ENCODE data around the gene ACAA1. TPM values are rescaled to one million over a fixed set of nuclear protein-coding genes. Genes with fewer than 3 reads are reported as not detected.

Gene ACAA1
- polyA plus RNA-seq, 1 of the 3 experiments (the other 2 are of a cell fraction): 86.4 TPM

- H3F3A ChIP-seq (replicated peaks; ENCODE audit: insufficient read depth): peaks cover 6% of the 10 kb centered on the region
- POLR2A ChIA-PET: no interaction called here
- no peaks in the 10 kb centered on the region for H4K20me1 ChIP-seq (ENCODE audit: insufficient read depth)
- H3K9ac ChIP-seq: no peak overlapping the region
- no peak for DNase-seq
- H3K27me3 ChIP-seq (ENCODE audit: insufficient read depth): no peaks in the 10 kb centered on the region
- CTCF ChIA-PET: interaction anchor here (1.0 to 1.3 kb wide), 2 partner anchors 19 to 321 kb away, joined by 3 to 5 read pairs; no protein-coding TSS in a partner anchor
- WGBS (ENCODE audit: low lambda C conversion rate): 81% methylated on average over 5 of the region's 5 CpGs
- no peaks in the 10 kb centered on the region for H3K9me2 ChIP-seq
- H3K4me1 ChIP-seq (ENCODE audit: control insufficient read depth in 1 of 2, insufficient read depth in 2 of 2, low read depth in 1 of 2, low read length in 1 of 2): no peaks in the 10 kb centered on the region; a peak in 1 of 4 replicates
- H3K79me2 ChIP-seq (ENCODE audit: insufficient read depth): no peaks in the 10 kb centered on the region; the same call in 1 of the 2 replicates
- no peak overlapping the region for H3K4me2 ChIP-seq
- H3K9me3 ChIP-seq: no peaks in the 10 kb centered on the region
- no peak overlapping the region for H3K27ac ChIP-seq (ENCODE audit: low read depth in 2 of 2, low read length in 1 of 2)
- no peak overlapping the region for H2AFZ ChIP-seq (ENCODE audit: low read depth)
- H3K4me3 ChIP-seq (ENCODE audit: low read depth in 2 of 2, low read length in 1 of 2): no peak overlapping the region
- H3K36me3 ChIP-seq (replicated peaks in 1 of 2; ENCODE audit: control insufficient read depth in 1 of 2, insufficient read depth in 2 of 2, low read length in 1 of 2): no peaks in the 10 kb centered on the region
- TF ChIP-seq SIN3A (IDR thresholded peaks at IDR 0.05; ENCODE audit: borderline replicate concordance, low read depth, low read length): no peak
Measured at GRCh38 chr3:38158472-38158871, 21.5 kb upstream of the ACAA1 start.

DNA sequence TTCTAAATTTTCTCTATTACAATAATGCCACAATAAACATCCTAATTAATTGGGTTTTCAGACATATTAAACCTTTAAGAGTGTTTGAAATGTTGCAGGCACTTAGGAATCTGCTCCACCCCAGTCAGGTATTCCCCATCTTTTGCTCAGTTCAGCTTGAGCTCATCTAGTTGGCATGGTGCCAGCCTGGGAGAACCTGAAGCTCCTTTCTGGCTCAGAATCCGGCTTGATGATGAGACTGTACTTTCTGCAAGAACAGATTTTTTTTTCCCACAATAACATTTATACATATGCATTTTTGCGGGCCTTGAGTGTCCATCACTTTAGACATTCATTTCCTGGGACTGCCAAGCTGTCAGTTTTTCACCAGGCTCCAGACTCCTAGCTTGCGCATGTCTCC is 20.7 kb upstream of the ACAA1 start:
- DNase-seq: no peak
- POLR2A ChIA-PET: no interaction called here

GRCh38 chr3:38157117-38157516 is 20.2 kb upstream of the ACAA1 start:
- no peaks in the 10 kb centered on the region for H3K9me2 ChIP-seq
- no peaks in the 10 kb centered on the region; a peak in 1 of 4 replicates for H3K4me1 ChIP-seq (ENCODE audit: control insufficient read depth in 1 of 2, insufficient read depth in 2 of 2, low read depth in 1 of 2, low read length in 1 of 2)
- H3K9ac ChIP-seq: no peak overlapping the region
- H3K9me3 ChIP-seq: no peaks in the 10 kb centered on the region
- no peaks in the 10 kb centered on the region for H3K27me3 ChIP-seq (ENCODE audit: insufficient read depth)
- no peaks in the 10 kb centered on the region for H3K36me3 ChIP-seq (replicated peaks in 1 of 2; ENCODE audit: control insufficient read depth in 1 of 2, insufficient read depth in 2 of 2, low read length in 1 of 2)
- H3K79me2 ChIP-seq (ENCODE audit: insufficient read depth): no peaks in the 10 kb centered on the region; the same call in 1 of the 2 replicates
- TF ChIP-seq EP300 (IDR thresholded peaks at IDR 0.05; ENCODE audit: borderline replicate concordance in 1 of 2, low read depth in 1 of 2, low read length in 1 of 2): no peak
- no peak for TF ChIP-seq FOXM1 (IDR thresholded peaks at IDR 0.05; ENCODE audit: low read depth)
- no peak overlapping the region for H3K27ac ChIP-seq (ENCODE audit: low read depth in 2 of 2, low read length in 1 of 2)
- CTCF ChIA-PET: interaction anchor here (0.7 kb wide), 1 partner anchor 190 kb away, joined by 4 read pairs; the partner anchor contains the start of gene XYLB
- H3K4me3 ChIP-seq (ENCODE audit: low read depth in 2 of 2, low read length in 1 of 2): no peak overlapping the region
- H2AFZ ChIP-seq (ENCODE audit: low read depth): no peak overlapping the region
- POLR2A ChIA-PET: no interaction called here
- no peaks in the 10 kb centered on the region for H3F3A ChIP-seq (replicated peaks; ENCODE audit: insufficient read depth)
- no peaks in the 10 kb centered on the region for H4K20me1 ChIP-seq (ENCODE audit: insufficient read depth)
- H3K4me2 ChIP-seq: no peak overlapping the region
- 96% methylated on average over 2 of the region's 2 CpGs for WGBS (ENCODE audit: low lambda C conversion rate)
- no peak for DNase-seq

More for the DNA sequence above, 20.7 kb upstream of the ACAA1 start:
- CTCF ChIA-PET: interaction anchor here (0.7 to 1.3 kb wide), 2 partner anchors 189 to 322 kb away, joined by 4 to 5 read pairs; partner anchors contain the start of gene XYLB
- Histone ChIP-seq H3F3A (replicated peaks; ENCODE audit: insufficient read depth) (no peaks in the 10 kb centered on the region), H3K79me2 (ENCODE audit: insufficient read depth) (no peaks in the 10 kb centered on the region; the same call in 1 of the 2 replicates), H3K27ac (ENCODE audit: low read depth in 2 of 2, low read length in 1 of 2) (no peak overlapping the region), H3K9me2 (no peaks in the 10 kb centered on the region), H3K27me3 (ENCODE audit: insufficient read depth) (no peaks in the 10 kb centered on the region), H2AFZ (ENCODE audit: low read depth) (no peak overlapping the region), H3K4me3 (ENCODE audit: low read depth in 2 of 2, low read length in 1 of 2) (no peak overlapping the region), H3K9me3 (no peaks in the 10 kb centered on the region), H3K36me3 (replicated peaks in 1 of 2; ENCODE audit: control insufficient read depth in 1 of 2, insufficient read depth in 2 of 2, low read length in 1 of 2) (no peaks in the 10 kb centered on the region), H3K4me1 (ENCODE audit: control insufficient read depth in 1 of 2, insufficient read depth in 2 of 2, low read depth in 1 of 2, low read length in 1 of 2) (no peaks in the 10 kb centered on the region; a peak in 1 of 4 replicates), H4K20me1 (ENCODE audit: insufficient read depth) (no peaks in the 10 kb centered on the region), H3K9ac (no peak overlapping the region), H3K4me2 (no peak overlapping the region)
- TF ChIP-seq TCF12 (IDR thresholded peaks at IDR 0.05) (no peak), ELF1 (IDR thresholded peaks at IDR 0.05) (no peak), FOXJ3 (CRISPR knock-in tag; IDR thresholded peaks at IDR 0.05) (no peak), NFIC (IDR thresholded peaks at IDR 0.05; ENCODE audit: borderline replicate concordance) (peak; percentile 44)
- 92% methylated on average over 3 of the region's 3 CpGs for WGBS (ENCODE audit: low lambda C conversion rate)
